Measurements from ENCODE around the gene JAZF1.
A peak's percentile ranks its signal among the peaks of the same experiment; 100 is the strongest.

JAZF1 gene

GRCh38 chr7:27939893-27940292, 240.7 kb downstream of the JAZF1 start:
- TF ChIP-seq CTCF (conservative IDR thresholded peaks at IDR 0.05; ENCODE audit: low read depth, low read length): no peak
- no peak for DNase-seq (ENCODE audit: low read depth)
- H3K4me3 ChIP-seq (ENCODE audit: low read depth, low read length): no peak overlapping the region

DNA sequence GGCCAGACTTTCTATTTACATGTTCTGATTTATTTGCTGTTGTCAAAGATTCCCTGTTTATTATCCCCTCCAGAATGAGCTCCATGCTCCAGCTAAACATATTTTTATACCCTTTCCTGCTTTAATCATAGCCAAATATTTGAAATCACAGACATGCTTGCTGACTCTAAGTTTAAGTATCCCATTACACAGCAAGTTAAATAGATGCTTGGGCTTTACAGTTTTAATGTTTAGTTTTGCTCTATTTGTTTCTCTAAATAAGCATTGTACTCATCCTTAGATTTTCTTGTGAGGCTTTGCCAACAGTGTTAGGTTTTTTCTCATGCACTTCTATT, 243.9 kb downstream of the JAZF1 start:
- no peak for TF ChIP-seq CTCF (conservative IDR thresholded peaks at IDR 0.05; ENCODE audit: low read depth, low read length)
- DNase-seq (ENCODE audit: low read depth): no peak
- no peak overlapping the region for H3K4me3 ChIP-seq (ENCODE audit: low read depth, low read length)

DNA sequence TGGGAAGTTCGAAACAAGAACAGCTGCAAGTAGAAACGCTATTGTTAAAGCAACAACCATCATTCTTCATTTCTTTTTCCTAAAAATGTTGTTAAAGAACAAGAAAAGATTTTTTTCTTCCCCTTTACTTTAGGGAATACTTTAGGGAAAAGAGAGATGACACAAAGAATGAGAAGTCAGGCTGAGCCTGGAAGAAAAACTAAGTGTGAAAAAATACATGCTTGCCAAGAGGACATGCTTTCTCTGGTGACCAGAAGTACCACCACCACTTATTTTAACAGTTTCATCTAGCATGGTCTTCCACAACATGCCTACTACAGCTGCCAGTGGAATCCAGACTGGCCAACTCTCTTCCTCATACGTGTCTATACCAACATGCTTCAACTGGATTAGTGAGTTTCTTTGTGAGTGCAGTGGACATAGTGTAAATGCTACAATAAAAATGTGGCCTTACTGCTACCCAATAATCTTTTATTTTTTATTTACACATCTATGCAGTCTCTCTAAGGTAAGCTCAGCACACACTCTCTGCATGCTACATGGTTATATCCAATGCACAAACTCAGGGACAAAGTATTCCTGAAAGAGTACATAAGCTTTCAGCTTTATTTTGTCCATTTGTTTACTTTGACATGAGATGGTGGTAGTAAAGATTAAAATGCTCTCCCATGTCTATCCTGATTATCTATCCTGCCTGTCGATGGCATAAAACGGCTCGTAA, 244.4 kb downstream of the JAZF1 start:
- no peak for DNase-seq (ENCODE audit: low read depth)
- H3K4me3 ChIP-seq (ENCODE audit: low read depth, low read length): no peak overlapping the region
- TF ChIP-seq CTCF (conservative IDR thresholded peaks at IDR 0.05; ENCODE audit: low read depth, low read length): no peak

DNA sequence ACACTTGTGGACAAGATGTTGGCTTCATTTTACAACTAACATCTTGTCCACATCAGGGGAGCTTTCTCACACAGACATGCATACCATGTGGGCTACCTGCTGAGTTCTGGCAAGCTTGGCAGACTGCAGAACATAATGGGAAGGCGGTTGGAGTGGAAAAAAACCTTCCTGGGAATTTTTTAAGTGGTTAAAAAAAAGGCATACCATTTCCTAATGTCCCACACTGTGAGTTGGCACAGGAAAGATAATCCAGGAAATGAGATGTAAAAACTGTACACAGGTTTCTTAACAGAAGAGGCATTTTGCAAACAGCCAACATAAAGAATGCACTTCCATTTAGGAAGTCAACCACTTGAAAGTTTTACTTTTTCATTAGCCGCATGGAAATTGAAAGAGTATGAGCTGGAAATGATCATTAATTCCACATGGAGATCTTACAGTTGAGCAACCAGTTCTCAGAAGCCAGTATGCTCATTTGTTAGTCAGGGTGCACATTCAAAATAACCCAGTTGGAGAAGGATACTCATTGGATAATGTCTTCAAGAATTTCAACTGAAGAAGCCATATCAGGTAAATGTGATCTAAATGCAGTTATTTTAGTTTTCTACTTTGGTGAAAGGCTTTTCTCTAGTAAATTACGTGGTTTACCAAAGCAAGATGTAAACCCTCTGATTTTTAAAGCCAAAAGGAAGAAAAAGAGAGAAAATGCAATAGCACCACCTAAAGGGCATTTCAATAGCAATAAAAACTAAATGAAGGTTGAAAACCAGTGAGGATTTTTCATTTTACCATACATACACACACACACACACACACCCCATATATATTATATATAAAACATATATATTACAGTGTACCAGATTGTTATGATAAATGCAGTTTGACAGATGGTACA, 246.7 kb downstream of the JAZF1 start:
- no peak overlapping the region for H3K4me3 ChIP-seq (ENCODE audit: low read depth, low read length)
- DNase-seq (ENCODE audit: low read depth): peak; percentile 85
- TF ChIP-seq CTCF (conservative IDR thresholded peaks at IDR 0.05; ENCODE audit: low read depth, low read length): peak; percentile 46

- TF ChIP-seq CTCF (conservative IDR thresholded peaks at IDR 0.05; ENCODE audit: low read depth, low read length): no peak
- peak; percentile 14 for DNase-seq (ENCODE audit: low read depth)
- no peak overlapping the region for H3K4me3 ChIP-seq (ENCODE audit: low read depth, low read length)
Observed at GRCh38 chr7:27930910-27931476, 249.6 kb downstream of the JAZF1 start.

- no peak for DNase-seq (ENCODE audit: low read depth)
- no peak for TF ChIP-seq CTCF (conservative IDR thresholded peaks at IDR 0.05; ENCODE audit: low read depth, low read length)
- no peak overlapping the region for H3K4me3 ChIP-seq (ENCODE audit: low read depth, low read length)
Observed at GRCh38 chr7:27929127-27929526, 251.5 kb downstream of the JAZF1 start.

All from choroid plexus epithelial cell (primary cell).